ENCODE data around the gene FASN. TPM values are rescaled to one million over a fixed set of nuclear protein-coding genes. Genes with fewer than 3 reads are reported as not detected.

FASN gene
- polyA plus RNA-seq, 1 donor from 2014 or later = 26.4 TPM

DNA sequence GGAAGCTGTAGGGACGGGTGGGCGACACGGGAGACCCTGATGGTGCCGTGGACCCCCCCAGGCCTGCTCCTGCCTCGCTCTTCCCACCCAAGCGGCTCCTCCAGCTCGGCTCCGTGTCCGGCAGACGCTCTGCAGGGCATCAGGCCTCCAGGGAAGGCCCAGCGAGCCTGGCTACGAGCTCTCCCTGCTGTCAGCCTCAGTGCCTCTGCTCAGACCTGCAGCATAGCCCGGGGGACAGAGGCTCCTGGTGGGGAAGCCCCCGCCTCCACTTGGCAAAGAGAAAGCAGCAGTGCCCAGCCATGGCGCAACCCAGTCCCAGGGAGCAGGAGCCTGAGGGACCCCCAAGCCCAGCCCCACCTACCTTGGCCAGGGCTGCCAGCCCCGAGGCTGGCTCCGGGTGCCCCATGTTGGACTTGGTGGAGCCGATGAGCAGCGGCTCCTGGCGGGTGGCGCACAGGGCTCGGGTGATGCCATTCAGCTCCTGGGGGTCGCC lies 5.9 kb downstream of the FASN start:
- no peak overlapping the region for H3K9ac ChIP-seq (ENCODE audit: low read length)
- H3K4me3 ChIP-seq (ENCODE audit: low read length) = no peak overlapping the region
- H2AFZ ChIP-seq (ENCODE audit: low read depth, low read length) = no peak overlapping the region
- H3K36me3 ChIP-seq (ENCODE audit: insufficient read depth, low read length) = no peaks in the 10 kb centered on the region
- H3K27ac ChIP-seq (ENCODE audit: low read length) = no peak overlapping the region
- H3F3A ChIP-seq (ENCODE audit: insufficient read depth, low read length, poor library complexity, severe bottlenecking) = no peaks in the 10 kb centered on the region
- no peak overlapping the region for H3K4me2 ChIP-seq (ENCODE audit: low read length)
- no peaks in the 10 kb centered on the region for H3K27me3 ChIP-seq (ENCODE audit: insufficient read depth, low read depth, low read length)
- TF ChIP-seq CTCF (IDR thresholded peaks at IDR 0.05; ENCODE audit: poor library complexity, severe bottlenecking) (no peak), EP300 (conservative IDR thresholded peaks at IDR 0.05; ENCODE audit: poor library complexity, severe bottlenecking) (no peak), MXI1 (conservative IDR thresholded peaks at IDR 0.05; ENCODE audit: poor library complexity, severe bottlenecking) (no peak), RAD21 (conservative IDR thresholded peaks at IDR 0.05) (no peak), POLR2AphosphoS5 (IDR thresholded peaks at IDR 0.05) (no peak), TAF1 (IDR thresholded peaks at IDR 0.05; ENCODE audit: low read depth) (no peak), SMC3 (conservative IDR thresholded peaks at IDR 0.05; ENCODE audit: poor library complexity) (no peak), EZH2 (IDR thresholded peaks at IDR 0.05; ENCODE audit: borderline replicate concordance, insufficient read depth, low read length, poor library complexity, severe bottlenecking) (no peak)
- TF ChIP-seq, protein P1, sequence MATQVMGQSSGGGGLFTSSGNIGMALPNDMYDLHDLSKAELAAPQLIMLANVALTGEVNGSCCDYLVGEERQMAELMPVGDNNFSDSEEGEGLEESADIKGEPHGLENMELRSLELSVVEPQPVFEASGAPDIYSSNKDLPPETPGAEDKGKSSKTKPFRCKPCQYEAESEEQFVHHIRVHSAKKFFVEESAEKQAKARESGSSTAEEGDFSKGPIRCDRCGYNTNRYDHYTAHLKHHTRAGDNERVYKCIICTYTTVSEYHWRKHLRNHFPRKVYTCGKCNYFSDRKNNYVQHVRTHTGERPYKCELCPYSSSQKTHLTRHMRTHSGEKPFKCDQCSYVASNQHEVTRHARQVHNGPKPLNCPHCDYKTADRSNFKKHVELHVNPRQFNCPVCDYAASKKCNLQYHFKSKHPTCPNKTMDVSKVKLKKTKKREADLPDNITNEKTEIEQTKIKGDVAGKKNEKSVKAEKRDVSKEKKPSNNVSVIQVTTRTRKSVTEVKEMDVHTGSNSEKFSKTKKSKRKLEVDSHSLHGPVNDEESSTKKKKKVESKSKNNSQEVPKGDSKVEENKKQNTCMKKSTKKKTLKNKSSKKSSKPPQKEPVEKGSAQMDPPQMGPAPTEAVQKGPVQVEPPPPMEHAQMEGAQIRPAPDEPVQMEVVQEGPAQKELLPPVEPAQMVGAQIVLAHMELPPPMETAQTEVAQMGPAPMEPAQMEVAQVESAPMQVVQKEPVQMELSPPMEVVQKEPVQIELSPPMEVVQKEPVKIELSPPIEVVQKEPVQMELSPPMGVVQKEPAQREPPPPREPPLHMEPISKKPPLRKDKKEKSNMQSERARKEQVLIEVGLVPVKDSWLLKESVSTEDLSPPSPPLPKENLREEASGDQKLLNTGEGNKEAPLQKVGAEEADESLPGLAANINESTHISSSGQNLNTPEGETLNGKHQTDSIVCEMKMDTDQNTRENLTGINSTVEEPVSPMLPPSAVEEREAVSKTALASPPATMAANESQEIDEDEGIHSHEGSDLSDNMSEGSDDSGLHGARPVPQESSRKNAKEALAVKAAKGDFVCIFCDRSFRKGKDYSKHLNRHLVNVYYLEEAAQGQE (IDR thresholded peaks at IDR 0.05; ENCODE audit: borderline replicate concordance) = no peak
- H3K79me2 ChIP-seq (replicated peaks; ENCODE audit: insufficient read depth, low read length) = peaks cover 23% of the 10 kb centered on the region
- no peaks in the 10 kb centered on the region for H3K9me2 ChIP-seq (ENCODE audit: insufficient read depth, low read length)
- no peaks in the 10 kb centered on the region for H3K9me3 ChIP-seq (ENCODE audit: low read length)
- H4K20me1 ChIP-seq (ENCODE audit: insufficient read depth) = no peaks in the 10 kb centered on the region

GRCh38 chr17:82091264-82092066 lies 6.6 kb downstream of the FASN start:
- H3K27ac ChIP-seq (ENCODE audit: low read length) = no peak overlapping the region
- H3F3A ChIP-seq (ENCODE audit: insufficient read depth, low read length, poor library complexity, severe bottlenecking) = no peaks in the 10 kb centered on the region
- no peaks in the 10 kb centered on the region for H3K36me3 ChIP-seq (ENCODE audit: insufficient read depth, low read length)
- H3K4me3 ChIP-seq (ENCODE audit: low read length) = no peak overlapping the region
- TF ChIP-seq EZH2 (IDR thresholded peaks at IDR 0.05; ENCODE audit: borderline replicate concordance, insufficient read depth, low read length, poor library complexity, severe bottlenecking) (no peak), TAF1 (IDR thresholded peaks at IDR 0.05; ENCODE audit: low read depth) (no peak), SMC3 (conservative IDR thresholded peaks at IDR 0.05; ENCODE audit: poor library complexity) (no peak), CTCF (IDR thresholded peaks at IDR 0.05; ENCODE audit: poor library complexity, severe bottlenecking) (no peak), RAD21 (conservative IDR thresholded peaks at IDR 0.05) (no peak), MXI1 (conservative IDR thresholded peaks at IDR 0.05; ENCODE audit: poor library complexity, severe bottlenecking) (no peak), EP300 (conservative IDR thresholded peaks at IDR 0.05; ENCODE audit: poor library complexity, severe bottlenecking) (no peak), POLR2AphosphoS5 (IDR thresholded peaks at IDR 0.05) (no peak)
- TF ChIP-seq, protein P1 (IDR thresholded peaks at IDR 0.05; ENCODE audit: borderline replicate concordance) = no peak
- H2AFZ ChIP-seq (ENCODE audit: low read depth, low read length) = no peak overlapping the region
- no peak overlapping the region for H3K9ac ChIP-seq (ENCODE audit: low read length)
- peaks cover 16% of the 10 kb centered on the region for H3K79me2 ChIP-seq (replicated peaks; ENCODE audit: insufficient read depth, low read length)
- no peaks in the 10 kb centered on the region for H3K27me3 ChIP-seq (ENCODE audit: insufficient read depth, low read depth, low read length)
- H3K9me3 ChIP-seq (ENCODE audit: low read length) = no peaks in the 10 kb centered on the region
- no peaks in the 10 kb centered on the region for H3K9me2 ChIP-seq (ENCODE audit: insufficient read depth, low read length)
- no peaks in the 10 kb centered on the region for H4K20me1 ChIP-seq (ENCODE audit: insufficient read depth)
- H3K4me2 ChIP-seq (ENCODE audit: low read length) = no peak overlapping the region
